Activated CD8-positive, alpha-beta memory T cell treated with anti-CD3 and anti-CD28 coated beads, Interleukin-2, amount 50 U/mL, for 4 hours (primary cell): ENCODE results near the gene DIS3L.
"Not testable (repeated sequence)": the region's sequence is repeated elsewhere in the genome, so short reads cannot be mapped to it uniquely, and the experiment has no call there.

Experiments used
- DNase-seq: peaks from one replicate; pipeline ENCODE4 v3.0.0-alpha.2; 2020

Gene DIS3L

GRCh38 chr15:66293419-66294156 lies at the start of gene DIS3L:
Gene DIS3L, plus strand, starts transcription at chr15:66293568. Its CDS starts 29 bp downstream, at chr15:66293597.
- peak; percentile 62 for DNase-seq

DNA sequence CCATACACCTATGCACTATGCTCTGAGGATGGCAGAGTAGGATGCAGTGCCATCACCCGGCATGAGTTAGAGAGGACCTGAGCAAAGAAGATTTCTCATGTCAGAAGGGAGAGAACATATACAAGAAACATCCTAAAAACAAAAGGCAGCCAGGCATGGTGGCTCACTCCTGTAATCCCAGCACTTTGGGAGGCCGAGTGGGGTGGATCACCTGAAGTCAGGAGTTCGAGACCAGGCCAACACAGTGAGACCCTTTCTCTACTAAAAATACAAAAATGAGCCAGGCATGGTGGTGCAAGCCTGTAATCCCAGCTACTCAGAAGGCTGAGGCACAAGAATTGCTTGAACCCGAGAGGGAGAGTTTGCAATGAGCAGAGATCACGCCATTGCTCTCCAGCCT lies 47.5 kb upstream of the DIS3L start:
- not testable (repeated sequence) for DNase-seq

GRCh38 chr15:66246937-66247336 lies 46.4 kb upstream of the DIS3L start:
- no peak for DNase-seq

- DNase-seq, result no peak
Measured at GRCh38 chr15:66249605-66250174, 43.7 kb upstream of the DIS3L start.

- DNase-seq, result no peak
Measured at GRCh38 chr15:66251065-66251789, 42.1 kb upstream of the DIS3L start.

DNA sequence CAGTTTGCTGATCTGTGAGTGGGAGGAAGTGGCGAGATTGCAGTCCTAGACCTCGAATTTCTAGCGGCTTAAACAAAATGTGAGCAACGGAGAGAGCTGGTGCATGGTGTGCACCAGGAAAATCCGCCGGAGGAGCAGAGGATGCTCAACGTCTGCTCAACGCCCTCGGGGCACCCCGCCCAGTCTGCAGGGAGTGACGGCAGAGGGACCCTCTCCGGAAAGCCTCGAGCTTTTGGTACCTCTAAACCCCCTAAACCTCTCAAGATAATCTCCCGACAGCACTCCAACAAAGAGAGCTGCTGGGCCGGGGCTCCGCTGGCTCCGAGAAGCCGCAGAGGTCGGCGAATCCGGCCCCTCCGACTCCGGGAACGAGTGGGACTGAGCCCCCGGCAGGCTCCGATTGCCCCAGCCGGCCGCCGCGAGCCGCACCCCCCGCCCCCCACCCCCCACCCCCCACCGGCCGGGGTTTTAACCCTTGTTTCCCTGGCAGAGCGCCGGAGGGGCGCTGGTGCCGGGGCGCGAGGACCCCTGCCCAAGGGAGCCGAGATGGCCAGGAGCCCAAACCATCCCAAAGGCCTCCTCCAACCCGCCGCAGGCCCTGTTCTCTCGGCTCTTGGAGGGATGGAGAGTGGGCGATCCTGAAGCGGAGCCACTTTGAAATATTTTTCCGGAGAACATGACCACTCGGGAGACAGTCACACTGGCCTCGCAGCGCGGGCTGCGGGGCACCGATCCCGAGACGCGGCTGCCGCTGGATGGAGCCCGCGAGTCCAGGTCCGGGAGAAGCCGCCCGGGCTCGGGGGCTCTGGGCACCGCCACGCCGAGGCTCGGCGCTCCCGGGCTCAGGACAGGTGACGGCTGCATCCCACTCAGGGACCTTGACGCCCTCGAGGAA lies 41.3 kb upstream of the DIS3L start:
- DNase-seq, result peak; percentile 47

GRCh38 chr15:66252685-66253417 lies 40.5 kb upstream of the DIS3L start:
- DNase-seq, result peak; percentile 17

DNA sequence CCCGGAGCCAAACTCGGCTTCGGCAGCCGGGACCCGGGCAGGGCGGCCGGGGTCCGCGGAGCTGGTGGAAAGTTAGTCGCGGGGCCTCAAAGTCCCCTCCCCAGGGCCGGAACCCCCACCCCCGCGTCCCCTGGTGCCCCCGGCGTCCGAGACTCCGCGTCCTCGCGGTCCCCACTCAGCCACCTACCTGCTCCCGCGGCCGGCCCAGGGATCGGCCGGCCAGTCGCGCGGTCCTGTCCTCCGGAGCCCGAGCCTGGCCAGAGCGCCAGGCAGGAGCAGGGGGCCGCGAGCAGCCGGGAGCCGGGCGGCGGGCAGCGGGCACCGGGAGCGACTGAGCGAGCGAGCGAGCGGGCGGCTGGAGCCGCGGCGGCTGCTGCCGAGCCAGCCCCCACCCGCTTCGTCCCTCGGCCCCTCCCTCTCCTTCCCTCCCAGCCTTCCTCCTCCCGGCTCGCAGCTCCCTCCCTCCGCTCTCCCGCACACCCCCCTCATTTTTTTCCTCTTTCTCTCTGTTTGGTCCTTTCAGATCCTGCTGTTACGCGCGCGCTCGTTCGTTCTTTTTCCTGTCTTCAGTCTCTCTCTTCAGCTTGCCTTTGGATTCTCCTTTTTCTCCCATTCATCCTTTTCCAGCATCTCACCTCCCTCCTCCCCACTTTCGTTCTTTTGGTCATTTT lies 39.8 kb upstream of the DIS3L start, which contains the start of gene MEGF11:
Gene MEGF11, minus strand, starts transcription at position 333 of the 671 bp plus-strand sequence. CDS start 125,347 bp downstream, outside the sequence.
- no peak for DNase-seq

GRCh38 chr15:66254089-66254950 lies 39.0 kb upstream of the DIS3L start:
- DNase-seq, result no peak

- DNase-seq, result no peak
Measured at GRCh38 chr15:66254951-66255676, 38.3 kb upstream of the DIS3L start.

DNA sequence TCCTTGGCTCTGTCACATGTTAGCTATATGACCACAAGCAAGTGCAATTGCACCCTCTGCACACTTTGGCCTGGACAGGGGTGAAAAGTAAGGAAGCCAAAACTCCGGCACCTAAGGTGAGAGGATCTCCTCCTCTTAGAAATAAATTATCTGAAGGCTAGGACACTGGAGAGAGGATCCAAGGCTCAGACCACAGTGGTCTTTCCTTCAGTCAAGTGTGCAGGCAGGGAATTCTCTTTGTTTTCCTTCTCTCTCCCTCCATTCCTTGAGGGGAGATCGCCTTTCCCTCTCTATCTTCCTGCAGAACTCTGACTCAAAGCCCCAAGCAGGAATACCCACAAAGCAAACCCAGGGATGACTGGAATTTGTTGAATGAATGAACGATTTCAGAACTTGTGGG lies 36.7 kb upstream of the DIS3L start:
- no peak for DNase-seq

- DNase-seq, result no peak
Measured at GRCh38 chr15:66261056-66261455, 32.3 kb upstream of the DIS3L start.

- not testable (repeated sequence) for DNase-seq
Measured at GRCh38 chr15:66262837-66263236, 30.5 kb upstream of the DIS3L start.

DNA sequence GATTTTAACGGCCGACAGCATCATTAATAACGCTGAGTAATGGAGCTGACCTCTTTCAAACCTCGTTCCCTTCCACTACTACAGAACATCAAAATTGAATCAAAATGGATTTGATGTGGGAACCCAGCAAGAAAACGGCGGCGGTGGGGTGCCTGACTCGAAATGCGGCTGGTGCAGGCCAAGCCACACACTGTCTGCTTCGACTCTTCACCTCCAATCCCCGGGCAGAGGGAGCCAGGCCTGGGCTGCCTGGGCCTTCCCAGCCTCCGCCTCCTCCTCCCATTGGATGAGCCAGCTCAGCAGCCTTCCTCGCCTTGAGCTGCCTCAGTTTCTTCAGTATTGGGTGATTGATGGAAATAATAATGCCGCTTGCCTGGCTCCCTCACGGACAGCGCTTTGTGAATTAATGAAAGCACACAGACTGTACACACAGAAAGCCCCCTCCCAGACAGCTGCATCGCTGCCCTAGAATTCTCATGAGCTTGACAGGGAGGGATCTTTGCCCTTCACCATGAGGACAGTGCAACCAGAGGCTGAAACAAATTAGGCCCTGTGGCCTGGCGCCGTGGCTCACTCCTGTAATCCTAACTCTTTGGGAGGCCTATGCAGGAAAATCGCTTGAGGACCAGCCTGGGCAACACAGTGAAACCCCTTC lies 28.4 kb upstream of the DIS3L start:
- DNase-seq, result no peak

DNA sequence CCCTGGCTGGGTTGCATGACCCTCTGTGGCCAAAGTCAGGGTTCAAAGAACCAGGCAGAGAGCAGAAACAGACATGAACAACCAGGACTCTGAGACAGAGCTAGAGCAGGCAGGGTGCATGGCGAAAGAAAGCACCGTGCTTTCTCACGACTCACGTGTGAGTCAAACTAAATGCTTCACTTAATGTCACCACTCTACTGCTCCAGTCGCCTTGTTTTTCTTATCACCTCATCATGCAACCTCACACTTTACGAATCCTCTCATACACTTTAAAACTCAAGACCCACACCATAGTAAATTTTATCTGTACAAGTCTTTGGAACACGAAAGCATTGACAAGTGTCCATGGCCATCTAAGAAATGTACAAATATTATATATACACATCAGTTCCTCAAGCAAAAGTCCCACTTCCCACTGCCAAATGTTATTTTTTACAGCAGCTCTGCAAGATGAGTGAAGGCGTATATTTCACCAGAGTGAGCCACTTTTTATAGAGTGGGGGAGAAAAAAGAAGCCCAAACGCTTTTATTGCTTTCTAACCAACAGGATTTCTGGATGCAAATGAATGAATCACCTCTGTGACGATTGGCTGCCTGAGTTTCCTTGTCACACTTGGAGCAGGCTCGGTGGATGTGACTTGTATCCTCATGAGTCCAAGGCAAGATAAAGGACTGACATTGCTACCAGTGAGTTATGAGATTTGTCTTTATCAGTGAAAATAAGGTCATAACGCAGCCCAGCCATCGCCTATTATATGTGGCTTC lies 23.9 kb upstream of the DIS3L start:
- DNase-seq, result no peak

DNA sequence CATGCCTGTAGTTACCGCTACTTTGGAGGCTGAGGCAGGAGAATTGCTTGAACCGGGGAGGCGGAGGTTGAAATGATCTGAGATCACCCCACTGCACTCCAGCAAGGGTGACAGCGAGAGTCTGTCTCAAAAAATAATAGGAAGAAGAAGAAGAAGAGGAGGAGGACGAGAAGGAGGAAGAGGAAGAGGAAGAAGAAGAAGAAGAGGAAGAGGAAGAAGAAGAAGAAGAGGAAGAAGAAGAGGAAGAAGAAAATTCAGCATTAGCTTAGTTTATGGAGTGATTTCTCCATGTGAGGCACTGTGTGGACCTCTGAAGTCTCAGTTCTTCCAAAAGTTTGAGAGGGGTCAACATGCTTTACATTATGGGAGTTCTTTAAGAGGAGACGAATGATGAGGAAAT lies 22.4 kb upstream of the DIS3L start:
- DNase-seq, result no peak

GRCh38 chr15:66275352-66275751 lies 18.0 kb upstream of the DIS3L start:
- DNase-seq, result no peak

DNA sequence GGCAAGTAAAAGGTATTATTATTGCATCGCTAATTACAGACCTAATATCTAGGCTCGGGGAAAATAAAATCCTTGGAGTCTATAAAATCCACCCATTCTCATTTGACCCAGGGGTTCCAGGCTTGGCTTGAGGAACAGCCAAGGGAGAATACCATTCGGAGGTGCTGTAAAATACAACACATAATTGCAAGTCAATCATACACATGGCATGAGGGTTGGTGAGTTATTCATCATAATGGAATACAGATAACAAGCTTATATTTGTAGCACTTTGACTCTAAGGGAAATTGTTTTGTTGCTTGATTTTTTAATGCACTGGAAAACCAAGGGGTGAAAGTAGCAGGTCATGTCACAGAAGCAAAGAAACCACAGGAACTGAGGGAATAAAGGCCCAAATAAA lies 16.8 kb upstream of the DIS3L start:
- DNase-seq, result no peak
